Measurements from ENCODE around the gene TNRC18. TPM values are rescaled to one million over a fixed set of nuclear protein-coding genes. Genes with fewer than 3 reads are reported as not detected.
"Not testable (repeated sequence)": the region's sequence is repeated elsewhere in the genome, so short reads cannot be mapped to it uniquely, and the experiment has no call there.

Gene TNRC18
- total RNA-seq, 4 donors from 2014 or later, result 81.1 to 160 (median 104) TPM

DNA sequence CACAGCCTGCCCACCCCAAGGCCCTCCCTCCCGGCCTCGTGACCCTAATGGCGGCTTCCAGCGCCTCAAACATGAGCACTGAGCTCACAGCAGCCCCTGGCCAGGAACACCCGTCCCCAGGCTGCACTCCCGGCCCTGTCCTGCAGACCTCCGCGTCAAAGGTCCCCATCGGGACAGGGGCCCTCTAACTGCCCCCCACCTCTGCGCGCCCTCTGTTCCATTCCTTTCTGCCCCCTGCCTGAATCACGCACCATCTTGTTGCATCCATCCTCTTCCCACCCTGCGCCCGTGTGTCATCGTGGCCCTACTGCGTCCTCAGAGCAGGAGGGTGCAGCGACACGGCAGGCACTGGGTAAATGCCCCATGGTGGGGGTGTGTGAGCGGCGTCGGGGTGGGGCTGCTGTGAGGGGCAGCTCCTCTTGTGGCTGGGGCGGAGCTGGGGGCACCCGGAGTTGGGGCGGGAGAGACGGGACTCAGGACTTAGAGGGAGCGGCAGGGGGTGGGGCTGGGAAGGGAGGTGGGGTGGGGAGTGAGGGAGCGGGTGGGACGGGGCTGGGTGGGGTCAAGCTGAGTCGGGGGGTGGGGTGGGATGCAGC, 127.5 kb downstream of the TNRC18 start:
- Histone ChIP-seq H3K4me3 (no peak overlapping the region), H3K27me3 (peaks cover 4% of the 10 kb centered on the region), H3K4me1 (peaks cover 14% of the 10 kb centered on the region), H3K27ac (no peak overlapping the region), H3K9me3 (no peaks in the 10 kb centered on the region), H3K36me3 (no peaks in the 10 kb centered on the region)
- no peak for DNase-seq (ENCODE audit: low spot score in 2 of 2)
- TF ChIP-seq, protein P1, sequence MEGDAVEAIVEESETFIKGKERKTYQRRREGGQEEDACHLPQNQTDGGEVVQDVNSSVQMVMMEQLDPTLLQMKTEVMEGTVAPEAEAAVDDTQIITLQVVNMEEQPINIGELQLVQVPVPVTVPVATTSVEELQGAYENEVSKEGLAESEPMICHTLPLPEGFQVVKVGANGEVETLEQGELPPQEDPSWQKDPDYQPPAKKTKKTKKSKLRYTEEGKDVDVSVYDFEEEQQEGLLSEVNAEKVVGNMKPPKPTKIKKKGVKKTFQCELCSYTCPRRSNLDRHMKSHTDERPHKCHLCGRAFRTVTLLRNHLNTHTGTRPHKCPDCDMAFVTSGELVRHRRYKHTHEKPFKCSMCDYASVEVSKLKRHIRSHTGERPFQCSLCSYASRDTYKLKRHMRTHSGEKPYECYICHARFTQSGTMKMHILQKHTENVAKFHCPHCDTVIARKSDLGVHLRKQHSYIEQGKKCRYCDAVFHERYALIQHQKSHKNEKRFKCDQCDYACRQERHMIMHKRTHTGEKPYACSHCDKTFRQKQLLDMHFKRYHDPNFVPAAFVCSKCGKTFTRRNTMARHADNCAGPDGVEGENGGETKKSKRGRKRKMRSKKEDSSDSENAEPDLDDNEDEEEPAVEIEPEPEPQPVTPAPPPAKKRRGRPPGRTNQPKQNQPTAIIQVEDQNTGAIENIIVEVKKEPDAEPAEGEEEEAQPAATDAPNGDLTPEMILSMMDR (IDR thresholded peaks at IDR 0.05), result no peak
- TF ChIP-seq POLR2A (IDR thresholded peaks at IDR 0.05) (no peak), EP300 (IDR thresholded peaks at IDR 0.05) (no peak), POLR2AphosphoS5 (IDR thresholded peaks at IDR 0.05) (no peak)
- WGBS, result 46% methylated on average over 11 of the region's 29 CpGs

DNA sequence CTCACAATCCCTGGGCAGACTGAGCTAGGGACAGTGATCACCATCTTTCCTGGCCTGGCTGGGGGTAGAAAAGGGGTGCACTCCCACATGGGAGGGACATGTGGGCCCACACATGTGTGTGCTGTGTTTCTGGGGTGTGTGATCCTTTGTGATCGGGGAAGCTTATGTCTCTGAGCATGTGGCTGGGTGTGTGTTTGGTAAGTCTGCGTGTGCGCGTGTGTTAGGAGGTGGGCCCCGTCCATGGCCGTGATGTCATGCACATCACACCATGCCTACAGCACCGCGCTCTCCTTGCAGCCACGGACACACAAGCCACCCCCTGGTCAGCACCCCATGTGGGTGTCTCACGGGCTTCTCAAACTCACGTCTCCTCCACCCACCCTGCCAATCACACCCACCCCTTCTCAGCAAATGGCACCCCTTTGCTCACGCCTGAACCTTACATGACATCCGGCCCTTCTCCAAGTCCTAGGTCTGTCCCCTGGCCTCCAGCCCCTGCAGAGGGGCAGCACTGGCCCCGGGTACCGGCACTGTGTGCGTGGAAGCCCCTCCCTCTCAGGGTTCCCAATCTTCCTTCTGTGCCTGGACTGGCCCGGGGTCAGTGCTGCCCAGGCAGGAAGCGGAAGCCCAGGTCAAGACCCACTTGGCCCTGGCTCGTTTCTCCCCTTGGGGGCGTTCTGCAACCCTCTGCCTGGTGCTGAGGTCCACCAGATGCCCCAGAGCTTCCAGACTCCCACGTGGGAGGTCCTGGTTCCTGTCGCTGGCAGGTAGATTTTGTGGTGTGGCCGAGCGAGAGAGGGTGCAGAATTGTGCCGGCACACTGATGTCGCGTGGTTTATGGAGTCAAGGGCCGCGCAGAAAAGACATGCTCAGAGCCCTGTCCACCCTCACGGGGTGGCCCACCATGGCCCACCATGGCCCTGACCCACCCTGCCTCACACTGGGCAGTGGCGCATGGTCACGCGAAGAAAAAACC, 128.3 kb downstream of the TNRC18 start:
- Histone ChIP-seq H3K4me3 (no peak overlapping the region), H3K27me3 (peaks cover 4% of the 10 kb centered on the region), H3K27ac (no peak overlapping the region), H3K9me3 (no peaks in the 10 kb centered on the region), H3K36me3 (no peaks in the 10 kb centered on the region), H3K4me1 (peaks cover 14% of the 10 kb centered on the region)
- no peak for DNase-seq (ENCODE audit: low spot score in 2 of 2)
- 90% methylated on average over 21 of the region's 33 CpGs for WGBS
- TF ChIP-seq POLR2A (IDR thresholded peaks at IDR 0.05), result no peak

DNA sequence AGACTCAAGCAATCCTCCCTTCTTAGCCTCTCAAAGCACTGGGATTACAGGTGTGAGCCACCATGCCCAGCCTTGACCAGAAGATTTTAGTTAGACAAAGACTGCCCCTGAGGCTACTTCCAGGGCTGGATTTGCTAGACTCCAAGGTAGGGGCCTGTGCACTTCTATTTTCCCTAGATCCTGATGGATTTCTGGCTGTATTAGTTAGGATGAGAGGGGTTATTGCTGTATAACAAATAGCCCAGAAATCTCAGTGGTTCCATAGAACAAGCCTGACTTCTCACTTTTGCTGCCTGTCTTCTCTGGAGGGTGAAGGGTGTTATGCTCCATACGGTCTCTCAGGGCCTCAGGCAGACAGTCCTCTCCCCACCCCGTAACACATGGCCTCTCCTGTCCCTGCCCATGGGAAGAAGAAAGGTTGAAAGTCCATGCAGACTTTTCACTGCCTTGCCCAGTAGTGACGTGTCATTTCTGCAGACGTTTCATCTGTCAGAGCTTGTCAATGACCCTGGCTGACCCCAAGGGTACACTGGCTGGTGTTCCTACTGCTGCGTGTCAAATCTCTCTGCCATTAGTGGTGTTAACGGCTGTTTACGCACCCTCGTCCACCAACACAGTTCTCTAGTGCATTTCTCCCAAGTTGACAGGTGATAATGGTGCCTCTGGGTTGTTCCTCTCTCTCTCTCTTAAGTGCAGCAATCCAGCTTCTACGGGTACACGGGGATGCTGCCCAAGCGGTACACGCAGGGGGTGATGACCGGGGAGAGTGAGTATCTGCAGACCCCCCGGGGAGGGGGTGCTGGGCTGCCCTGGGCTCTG, 129.3 kb downstream of the TNRC18 start:
- H3K4me1 ChIP-seq, result peaks cover 14% of the 10 kb centered on the region

DNA sequence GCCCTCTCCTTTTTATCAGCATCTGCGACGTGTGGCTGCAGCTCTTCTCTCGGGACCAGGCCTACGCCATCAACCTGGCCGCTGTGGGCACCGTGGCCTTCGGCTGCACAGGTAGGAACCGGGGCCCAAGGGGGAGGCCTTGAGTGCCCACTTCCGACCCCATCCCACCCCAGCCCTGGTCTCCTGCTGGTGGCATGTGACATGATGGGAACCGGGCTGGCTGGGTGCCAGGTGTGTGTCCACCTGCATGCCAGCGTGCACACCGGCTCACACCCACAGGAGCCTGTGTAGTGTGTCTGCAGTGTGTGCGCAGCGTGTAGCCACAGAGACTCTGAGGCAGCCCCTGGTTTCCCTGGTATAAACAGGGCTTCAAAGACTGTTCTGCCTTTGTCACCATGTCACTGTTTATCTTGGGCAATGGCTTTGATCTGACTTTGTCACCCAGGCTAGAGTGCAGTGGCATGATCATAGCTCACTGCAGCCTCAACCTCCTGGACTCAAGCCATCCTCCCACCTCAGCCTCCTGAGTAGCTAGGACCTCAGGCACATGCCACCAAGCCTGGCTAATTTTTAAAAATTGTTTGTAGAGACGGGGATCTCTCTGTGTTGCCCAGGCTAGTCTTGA, 131.8 kb downstream of the TNRC18 start:
- not testable (repeated sequence) for H3K36me3 ChIP-seq; DNase-seq (ENCODE audit: low spot score in 2 of 2); H3K27me3 ChIP-seq; H3K9me3 ChIP-seq; H3K4me1 ChIP-seq; H3K4me3 ChIP-seq; H3K27ac ChIP-seq
- WGBS, result 98% methylated on average over 7 of the region's 15 CpGs

More for the DNA sequence above, 129.3 kb downstream of the TNRC18 start:
- Histone ChIP-seq H3K36me3 (no peaks in the 10 kb centered on the region), H3K27me3 (peaks cover 4% of the 10 kb centered on the region), H3K27ac (no peak overlapping the region), H3K4me3 (no peak overlapping the region), H3K9me3 (no peaks in the 10 kb centered on the region)
- DNase-seq (ENCODE audit: low spot score in 2 of 2), result no peak
- TF ChIP-seq, protein P1 (IDR thresholded peaks at IDR 0.05), result no peak
- no peak for TF ChIP-seq EP300 (IDR thresholded peaks at IDR 0.05)
- no peak for TF ChIP-seq POLR2AphosphoS5 (IDR thresholded peaks at IDR 0.05)
- no peak for TF ChIP-seq POLR2A (IDR thresholded peaks at IDR 0.05)
- WGBS, result 89% methylated on average over 14 of the region's 14 CpGs

DNA sequence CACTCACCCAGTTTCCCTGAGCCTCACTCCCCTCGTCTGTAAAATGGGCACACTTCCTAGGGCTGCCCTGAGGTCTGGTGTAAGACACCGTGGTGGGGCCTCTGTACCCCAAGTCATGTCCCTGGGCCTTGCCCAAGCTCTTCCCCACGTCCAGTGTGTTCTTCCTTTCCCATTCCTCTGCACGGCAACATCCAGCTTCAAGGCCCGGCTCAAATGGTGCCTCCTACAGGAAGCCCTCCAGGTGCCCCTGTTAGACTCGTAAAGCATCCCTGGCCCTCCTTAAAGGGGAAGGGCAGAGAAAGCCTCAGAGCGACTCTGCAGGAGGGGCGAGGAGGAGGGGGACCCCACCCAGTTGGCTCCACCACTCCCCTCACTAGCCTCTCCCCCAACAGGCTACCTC, 132.3 kb downstream of the TNRC18 start:
- Histone ChIP-seq H3K27ac (no peak overlapping the region), H3K4me1 (peaks cover 2% of the 10 kb centered on the region), H3K9me3 (no peaks in the 10 kb centered on the region), H3K4me3 (no peak overlapping the region), H3K27me3 (no peaks in the 10 kb centered on the region), H3K36me3 (no peaks in the 10 kb centered on the region)
- 89% methylated on average over 6 of the region's 8 CpGs for WGBS
- DNase-seq (ENCODE audit: low spot score in 2 of 2), result no peak
- TF ChIP-seq POLR2A (IDR thresholded peaks at IDR 0.05) (no peak), EP300 (IDR thresholded peaks at IDR 0.05) (no peak), POLR2AphosphoS5 (IDR thresholded peaks at IDR 0.05) (no peak)
- TF ChIP-seq, protein P1 (IDR thresholded peaks at IDR 0.05), result no peak

All from suprapubic skin (tissue), 4 donors.